ENCODE measurements around the gene KCNIP3. TPM values are rescaled to one million over a fixed set of nuclear protein-coding genes. Genes with fewer than 3 reads are reported as not detected.

The KCNIP3 gene
- total RNA-seq, 2 donors from 2014 or later, result 1.5 to 2.3 TPM

- Histone ChIP-seq H3K36me3 (no peaks in the 10 kb centered on the region), H3K27me3 (no peaks in the 10 kb centered on the region), H3K27ac (no peak overlapping the region), H3K4me3 (no peak overlapping the region), H3K9me3 (no peaks in the 10 kb centered on the region), H3K4me1 (no peaks in the 10 kb centered on the region), H3K9ac (ENCODE audit: low read depth in 2 of 2, low read length in 2 of 2) (no peak overlapping the region)
- intact Hi-C loops (cut with DNase I), result no loop called here
- peak; percentile 4 for DNase-seq
- TF ChIP-seq CTCF (IDR thresholded peaks at IDR 0.05), result no peak
Measured at GRCh38 chr2:95356821-95357700, 59.9 kb downstream of the KCNIP3 start.

GRCh38 chr2:95357717-95358280, 60.7 kb downstream of the KCNIP3 start:
- peak; percentile 12 for DNase-seq
- Histone ChIP-seq H3K27ac (no peak overlapping the region), H3K36me3 (no peaks in the 10 kb centered on the region), H3K27me3 (no peaks in the 10 kb centered on the region), H3K4me1 (no peaks in the 10 kb centered on the region), H3K9ac (ENCODE audit: low read depth in 2 of 2, low read length in 2 of 2) (no peak overlapping the region), H3K9me3 (no peaks in the 10 kb centered on the region), H3K4me3 (no peak overlapping the region)
- intact Hi-C loops (cut with DNase I), result no loop called here
- TF ChIP-seq CTCF (IDR thresholded peaks at IDR 0.05), result no peak

- intact Hi-C loops (cut with DNase I), result no loop called here
- TF ChIP-seq CTCF (IDR thresholded peaks at IDR 0.05), result no peak
Measured at GRCh38 chr2:95359031-95359430, 61.9 kb downstream of the KCNIP3 start.

GRCh38 chr2:95359501-95359930, 62.4 kb downstream of the KCNIP3 start:
- Histone ChIP-seq H3K4me3 (no peak overlapping the region), H3K9me3 (no peaks in the 10 kb centered on the region), H3K27ac (no peak overlapping the region), H3K4me1 (no peaks in the 10 kb centered on the region), H3K9ac (ENCODE audit: low read depth in 2 of 2, low read length in 2 of 2) (no peak overlapping the region), H3K27me3 (no peaks in the 10 kb centered on the region), H3K36me3 (no peaks in the 10 kb centered on the region)
- intact Hi-C loops (cut with DNase I), result no loop called here
- peak; percentile 12 for DNase-seq
- no peak for TF ChIP-seq CTCF (IDR thresholded peaks at IDR 0.05)

More at GRCh38 chr2:95359031-95359430, 61.9 kb downstream of the KCNIP3 start:
- DNase-seq, result peak; percentile 0
- Histone ChIP-seq H3K4me1 (no peaks in the 10 kb centered on the region), H3K27ac (no peak overlapping the region), H3K9me3 (no peaks in the 10 kb centered on the region), H3K4me3 (no peak overlapping the region), H3K27me3 (no peaks in the 10 kb centered on the region), H3K9ac (ENCODE audit: low read depth in 2 of 2, low read length in 2 of 2) (no peak overlapping the region), H3K36me3 (no peaks in the 10 kb centered on the region)

GRCh38 chr2:95361216-95361980, 64.3 kb downstream of the KCNIP3 start:
- no peak overlapping the region for H3K9ac ChIP-seq (ENCODE audit: low read depth in 2 of 2, low read length in 2 of 2)
- no peaks in the 10 kb centered on the region for H3K27me3 ChIP-seq
- H3K27ac ChIP-seq, result no peak overlapping the region
- no peaks in the 10 kb centered on the region for H3K36me3 ChIP-seq
- intact Hi-C loops (cut with DNase I), result no loop called here
- TF ChIP-seq CTCF (IDR thresholded peaks at IDR 0.05), result no peak
- H3K4me3 ChIP-seq, result no peak overlapping the region
- DNase-seq, result no peak
- H3K4me1 ChIP-seq, result no peaks in the 10 kb centered on the region
- H3K9me3 ChIP-seq, result no peaks in the 10 kb centered on the region
